ENCODE data around the gene EFNA5. TPM values are rescaled to one million over a fixed set of nuclear protein-coding genes. Genes with fewer than 3 reads are reported as not detected.

EFNA5 gene
- total RNA-seq, 4 donors from 2014 or later, result 21.3 to 47.0 (median 29.3) TPM

GRCh38 chr5:107477492-107477891 lies 193.2 kb downstream of the EFNA5 start:
- TF ChIP-seq EP300 (IDR thresholded peaks at IDR 0.05) (no peak), CTCF (IDR thresholded peaks at IDR 0.05) (no peak), POLR2A (IDR thresholded peaks at IDR 0.05) (no peak), POLR2AphosphoS5 (IDR thresholded peaks at IDR 0.05) (no peak)

GRCh38 chr5:107476783-107477182 lies 194.0 kb downstream of the EFNA5 start:
- Histone ChIP-seq H3K27ac (peak overlapping the region; percentile 76), H3K9me3 (no peaks in the 10 kb centered on the region), H3K4me1 (peaks cover 60% of the 10 kb centered on the region), H3K27me3 (no peaks in the 10 kb centered on the region), H3K4me3 (no peak overlapping the region), H3K36me3 (no peaks in the 10 kb centered on the region)
- no peak for TF ChIP-seq POLR2AphosphoS5 (IDR thresholded peaks at IDR 0.05)
- TF ChIP-seq POLR2A (IDR thresholded peaks at IDR 0.05), result no peak
- TF ChIP-seq CTCF (IDR thresholded peaks at IDR 0.05), result no peak
- no peak for TF ChIP-seq EP300 (IDR thresholded peaks at IDR 0.05)
- DNase-seq (ENCODE audit: low spot score in 2 of 2), result no peak
- WGBS, result 21% methylated on average over 1 of the region's 1 CpG

More at GRCh38 chr5:107477492-107477891, 193.2 kb downstream of the EFNA5 start:
- Histone ChIP-seq H3K27ac (peak overlapping the region; percentile 76), H3K9me3 (no peaks in the 10 kb centered on the region), H3K4me1 (peaks cover 56% of the 10 kb centered on the region), H3K36me3 (no peaks in the 10 kb centered on the region), H3K27me3 (no peaks in the 10 kb centered on the region), H3K4me3 (no peak overlapping the region)
- no peak for DNase-seq (ENCODE audit: low spot score in 2 of 2)

GRCh38 chr5:107474716-107475489 lies 195.8 kb downstream of the EFNA5 start:
- no peak overlapping the region for H3K4me3 ChIP-seq
- H3K27me3 ChIP-seq, result no peaks in the 10 kb centered on the region
- WGBS, result 60% methylated on average over 4 of the region's 4 CpGs
- H3K4me1 ChIP-seq, result peaks cover 75% of the 10 kb centered on the region
- no peaks in the 10 kb centered on the region for H3K9me3 ChIP-seq
- H3K36me3 ChIP-seq, result no peaks in the 10 kb centered on the region
- H3K27ac ChIP-seq, result peak overlapping the region; percentile 45
- no peak for DNase-seq (ENCODE audit: low spot score in 2 of 2)
- no peak for TF ChIP-seq POLR2AphosphoS5 (IDR thresholded peaks at IDR 0.05)
- no peak for TF ChIP-seq CTCF (IDR thresholded peaks at IDR 0.05)
- TF ChIP-seq EP300 (IDR thresholded peaks at IDR 0.05), result no peak
- no peak for TF ChIP-seq POLR2A (IDR thresholded peaks at IDR 0.05)

- Histone ChIP-seq H3K9me3 (no peaks in the 10 kb centered on the region), H3K36me3 (no peaks in the 10 kb centered on the region), H3K27ac (peak overlapping the region; percentile 45), H3K4me1 (peaks cover 78% of the 10 kb centered on the region), H3K4me3 (no peak overlapping the region), H3K27me3 (no peaks in the 10 kb centered on the region)
- 82% methylated on average over 3 of the region's 3 CpGs for WGBS
- TF ChIP-seq CTCF (IDR thresholded peaks at IDR 0.05), result no peak
- TF ChIP-seq POLR2A (IDR thresholded peaks at IDR 0.05), result no peak
- TF ChIP-seq EP300 (IDR thresholded peaks at IDR 0.05), result no peak
- no peak for TF ChIP-seq POLR2AphosphoS5 (IDR thresholded peaks at IDR 0.05)
- DNase-seq (ENCODE audit: low spot score in 2 of 2), result no peak
Observed at GRCh38 chr5:107474361-107474715, 196.4 kb downstream of the EFNA5 start.

GRCh38 chr5:107472620-107473064 lies 198.1 kb downstream of the EFNA5 start:
- Histone ChIP-seq H3K9me3 (no peaks in the 10 kb centered on the region), H3K36me3 (no peaks in the 10 kb centered on the region), H3K4me1 (peaks cover 82% of the 10 kb centered on the region), H3K27me3 (no peaks in the 10 kb centered on the region), H3K4me3 (no peak overlapping the region), H3K27ac (peak overlapping the region; percentile 68)
- WGBS, result 38% methylated on average over 2 of the region's 2 CpGs
- DNase-seq (ENCODE audit: low spot score in 2 of 2), result no peak
- TF ChIP-seq POLR2A (IDR thresholded peaks at IDR 0.05) (no peak), POLR2AphosphoS5 (IDR thresholded peaks at IDR 0.05) (no peak), EP300 (IDR thresholded peaks at IDR 0.05) (no peak), CTCF (IDR thresholded peaks at IDR 0.05) (no peak)

All from suprapubic skin (tissue), 4 donors.